SK-N-SH (cell line): ENCODE measurements around the gene TAF5.

Experiments used
- EP300 ChIP-seq, 2 experiments: IDR thresholded peaks; 2 replicates each; pipeline versions ENCODE4 v1.4.0 to v1.6.1; 2012; ENCODE audit warnings: borderline replicate concordance in 1 of 2, low read depth in 1 of 2, low read length in 1 of 2
- FOXJ3 ChIP-seq: sonication (generic); formaldehyde crosslinking; IDR thresholded peaks from 2 replicates; pipeline ENCODE4 v1.5.1; 2020; ENCODE audit warnings: mild to moderate bottlenecking, missing genetic modification reagents
- GABPA ChIP-seq: IDR thresholded peaks from 2 replicates; pipeline ENCODE4 v1.4.0; 2012; ENCODE audit warnings: low read depth, mild to moderate bottlenecking
- JUND ChIP-seq: IDR thresholded peaks from 2 replicates; pipeline ENCODE4 v1.4.0; 2012
- MXI1 ChIP-seq: IDR thresholded peaks from 2 replicates; pipeline ENCODE4 v1.6.1; 2012; ENCODE audit warnings: mild to moderate bottlenecking, low read depth, low read length, improper control_type of control experiment
- POLR2AphosphoS5 ChIP-seq: IDR thresholded peaks from 2 replicates; pipeline ENCODE4 v1.6.1; 2012; ENCODE audit warnings: low read depth, low read length
- TAF1 ChIP-seq: IDR thresholded peaks from 2 replicates; pipeline ENCODE4 v1.6.1; 2012; ENCODE audit warnings: low read depth, mild to moderate bottlenecking, low read length, moderate library complexity, borderline replicate concordance
- TF ChIP-seq, protein P1 (sequence below): fragments of 200-600 bp; sonication (generic); IDR thresholded peaks from 2 replicates; pipeline ENCODE4 v1.6.1; 2017; ENCODE audit warnings: antibody characterized with exemption, mild to moderate bottlenecking, moderate library complexity
- TF ChIP-seq, protein P2 (sequence below): IDR thresholded peaks from 2 replicates; pipeline ENCODE4 v1.6.1; 2012; ENCODE audit warnings: mild to moderate bottlenecking, low read depth, low read length, moderate library complexity
- TF ChIP-seq, protein P3 (sequence below): IDR thresholded peaks from 2 replicates; pipeline ENCODE4 v1.4.0; 2012; ENCODE audit warnings: low read depth, borderline replicate concordance
- TF ChIP-seq, protein P4 (sequence below): fragments of 150-350 bp; IDR thresholded peaks from 2 replicates; pipeline ENCODE4 v1.6.1; 2017; ENCODE audit warnings: antibody characterized with exemption, low read length, low read depth, borderline replicate concordance
- TF ChIP-seq, protein P5 (sequence below): fragments of 150-350 bp; IDR thresholded peaks from 2 replicates; pipeline ENCODE4 v1.6.1; 2016; ENCODE audit warnings: mild to moderate bottlenecking, low read depth, low read length

DNA sequence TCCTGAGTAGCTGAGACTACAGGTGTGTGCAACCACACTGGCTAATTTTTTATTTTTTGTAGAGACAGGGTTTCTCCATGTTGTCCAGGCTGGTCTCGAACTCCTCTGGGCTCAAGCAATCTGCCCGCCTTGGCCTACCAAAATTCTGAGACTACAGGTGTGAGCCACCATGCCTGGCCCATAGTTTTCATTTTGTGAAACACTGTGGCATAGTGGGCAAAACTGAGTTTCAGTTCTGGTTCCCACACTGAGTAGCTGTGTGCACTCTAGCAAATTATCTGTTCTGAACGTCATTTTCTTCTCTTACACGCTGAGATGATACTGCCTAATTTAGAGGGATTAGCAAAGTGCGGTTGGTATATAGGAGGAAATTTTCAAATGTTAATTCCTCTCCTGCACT lies 15.0 kb downstream of the TAF5 start:
- TF ChIP-seq, protein P1, sequence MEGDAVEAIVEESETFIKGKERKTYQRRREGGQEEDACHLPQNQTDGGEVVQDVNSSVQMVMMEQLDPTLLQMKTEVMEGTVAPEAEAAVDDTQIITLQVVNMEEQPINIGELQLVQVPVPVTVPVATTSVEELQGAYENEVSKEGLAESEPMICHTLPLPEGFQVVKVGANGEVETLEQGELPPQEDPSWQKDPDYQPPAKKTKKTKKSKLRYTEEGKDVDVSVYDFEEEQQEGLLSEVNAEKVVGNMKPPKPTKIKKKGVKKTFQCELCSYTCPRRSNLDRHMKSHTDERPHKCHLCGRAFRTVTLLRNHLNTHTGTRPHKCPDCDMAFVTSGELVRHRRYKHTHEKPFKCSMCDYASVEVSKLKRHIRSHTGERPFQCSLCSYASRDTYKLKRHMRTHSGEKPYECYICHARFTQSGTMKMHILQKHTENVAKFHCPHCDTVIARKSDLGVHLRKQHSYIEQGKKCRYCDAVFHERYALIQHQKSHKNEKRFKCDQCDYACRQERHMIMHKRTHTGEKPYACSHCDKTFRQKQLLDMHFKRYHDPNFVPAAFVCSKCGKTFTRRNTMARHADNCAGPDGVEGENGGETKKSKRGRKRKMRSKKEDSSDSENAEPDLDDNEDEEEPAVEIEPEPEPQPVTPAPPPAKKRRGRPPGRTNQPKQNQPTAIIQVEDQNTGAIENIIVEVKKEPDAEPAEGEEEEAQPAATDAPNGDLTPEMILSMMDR = no peak
- TF ChIP-seq MXI1 (no peak), GABPA (no peak), JUND (no peak), POLR2AphosphoS5 (no peak), FOXJ3 (no peak), TAF1 (no peak), EP300 (IDR thresholded peaks at IDR 0.05; ENCODE audit: borderline replicate concordance in 1 of 2, low read depth in 1 of 2, low read length in 1 of 2) (no peak)
- TF ChIP-seq, protein P2, sequence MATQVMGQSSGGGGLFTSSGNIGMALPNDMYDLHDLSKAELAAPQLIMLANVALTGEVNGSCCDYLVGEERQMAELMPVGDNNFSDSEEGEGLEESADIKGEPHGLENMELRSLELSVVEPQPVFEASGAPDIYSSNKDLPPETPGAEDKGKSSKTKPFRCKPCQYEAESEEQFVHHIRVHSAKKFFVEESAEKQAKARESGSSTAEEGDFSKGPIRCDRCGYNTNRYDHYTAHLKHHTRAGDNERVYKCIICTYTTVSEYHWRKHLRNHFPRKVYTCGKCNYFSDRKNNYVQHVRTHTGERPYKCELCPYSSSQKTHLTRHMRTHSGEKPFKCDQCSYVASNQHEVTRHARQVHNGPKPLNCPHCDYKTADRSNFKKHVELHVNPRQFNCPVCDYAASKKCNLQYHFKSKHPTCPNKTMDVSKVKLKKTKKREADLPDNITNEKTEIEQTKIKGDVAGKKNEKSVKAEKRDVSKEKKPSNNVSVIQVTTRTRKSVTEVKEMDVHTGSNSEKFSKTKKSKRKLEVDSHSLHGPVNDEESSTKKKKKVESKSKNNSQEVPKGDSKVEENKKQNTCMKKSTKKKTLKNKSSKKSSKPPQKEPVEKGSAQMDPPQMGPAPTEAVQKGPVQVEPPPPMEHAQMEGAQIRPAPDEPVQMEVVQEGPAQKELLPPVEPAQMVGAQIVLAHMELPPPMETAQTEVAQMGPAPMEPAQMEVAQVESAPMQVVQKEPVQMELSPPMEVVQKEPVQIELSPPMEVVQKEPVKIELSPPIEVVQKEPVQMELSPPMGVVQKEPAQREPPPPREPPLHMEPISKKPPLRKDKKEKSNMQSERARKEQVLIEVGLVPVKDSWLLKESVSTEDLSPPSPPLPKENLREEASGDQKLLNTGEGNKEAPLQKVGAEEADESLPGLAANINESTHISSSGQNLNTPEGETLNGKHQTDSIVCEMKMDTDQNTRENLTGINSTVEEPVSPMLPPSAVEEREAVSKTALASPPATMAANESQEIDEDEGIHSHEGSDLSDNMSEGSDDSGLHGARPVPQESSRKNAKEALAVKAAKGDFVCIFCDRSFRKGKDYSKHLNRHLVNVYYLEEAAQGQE = no peak
- TF ChIP-seq, protein P3, sequence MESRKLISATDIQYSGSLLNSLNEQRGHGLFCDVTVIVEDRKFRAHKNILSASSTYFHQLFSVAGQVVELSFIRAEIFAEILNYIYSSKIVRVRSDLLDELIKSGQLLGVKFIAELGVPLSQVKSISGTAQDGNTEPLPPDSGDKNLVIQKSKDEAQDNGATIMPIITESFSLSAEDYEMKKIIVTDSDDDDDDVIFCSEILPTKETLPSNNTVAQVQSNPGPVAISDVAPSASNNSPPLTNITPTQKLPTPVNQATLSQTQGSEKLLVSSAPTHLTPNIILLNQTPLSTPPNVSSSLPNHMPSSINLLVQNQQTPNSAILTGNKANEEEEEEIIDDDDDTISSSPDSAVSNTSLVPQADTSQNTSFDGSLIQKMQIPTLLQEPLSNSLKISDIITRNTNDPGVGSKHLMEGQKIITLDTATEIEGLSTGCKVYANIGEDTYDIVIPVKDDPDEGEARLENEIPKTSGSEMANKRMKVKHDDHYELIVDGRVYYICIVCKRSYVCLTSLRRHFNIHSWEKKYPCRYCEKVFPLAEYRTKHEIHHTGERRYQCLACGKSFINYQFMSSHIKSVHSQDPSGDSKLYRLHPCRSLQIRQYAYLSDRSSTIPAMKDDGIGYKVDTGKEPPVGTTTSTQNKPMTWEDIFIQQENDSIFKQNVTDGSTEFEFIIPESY = no peak
- TF ChIP-seq, protein P4, sequence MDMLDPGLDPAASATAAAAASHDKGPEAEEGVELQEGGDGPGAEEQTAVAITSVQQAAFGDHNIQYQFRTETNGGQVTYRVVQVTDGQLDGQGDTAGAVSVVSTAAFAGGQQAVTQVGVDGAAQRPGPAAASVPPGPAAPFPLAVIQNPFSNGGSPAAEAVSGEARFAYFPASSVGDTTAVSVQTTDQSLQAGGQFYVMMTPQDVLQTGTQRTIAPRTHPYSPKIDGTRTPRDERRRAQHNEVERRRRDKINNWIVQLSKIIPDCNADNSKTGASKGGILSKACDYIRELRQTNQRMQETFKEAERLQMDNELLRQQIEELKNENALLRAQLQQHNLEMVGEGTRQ = no peak
- TF ChIP-seq, protein P5, sequence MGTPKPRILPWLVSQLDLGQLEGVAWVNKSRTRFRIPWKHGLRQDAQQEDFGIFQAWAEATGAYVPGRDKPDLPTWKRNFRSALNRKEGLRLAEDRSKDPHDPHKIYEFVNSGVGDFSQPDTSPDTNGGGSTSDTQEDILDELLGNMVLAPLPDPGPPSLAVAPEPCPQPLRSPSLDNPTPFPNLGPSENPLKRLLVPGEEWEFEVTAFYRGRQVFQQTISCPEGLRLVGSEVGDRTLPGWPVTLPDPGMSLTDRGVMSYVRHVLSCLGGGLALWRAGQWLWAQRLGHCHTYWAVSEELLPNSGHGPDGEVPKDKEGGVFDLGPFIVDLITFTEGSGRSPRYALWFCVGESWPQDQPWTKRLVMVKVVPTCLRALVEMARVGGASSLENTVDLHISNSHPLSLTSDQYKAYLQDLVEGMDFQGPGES = no peak
